Fibroblast of peridontal ligament (primary cell): Measurements from ENCODE around the gene RNF224.
"Not testable (repeated sequence)": the region's sequence is repeated elsewhere in the genome, so short reads cannot be mapped to it uniquely, and the experiment has no call there.

Experiments used
- DNase-seq: peaks from one replicate; pipeline ENCODE4 v3.0.0-alpha.2; 2010; ENCODE audit errors: extremely low read depth

RNF224 gene

DNA sequence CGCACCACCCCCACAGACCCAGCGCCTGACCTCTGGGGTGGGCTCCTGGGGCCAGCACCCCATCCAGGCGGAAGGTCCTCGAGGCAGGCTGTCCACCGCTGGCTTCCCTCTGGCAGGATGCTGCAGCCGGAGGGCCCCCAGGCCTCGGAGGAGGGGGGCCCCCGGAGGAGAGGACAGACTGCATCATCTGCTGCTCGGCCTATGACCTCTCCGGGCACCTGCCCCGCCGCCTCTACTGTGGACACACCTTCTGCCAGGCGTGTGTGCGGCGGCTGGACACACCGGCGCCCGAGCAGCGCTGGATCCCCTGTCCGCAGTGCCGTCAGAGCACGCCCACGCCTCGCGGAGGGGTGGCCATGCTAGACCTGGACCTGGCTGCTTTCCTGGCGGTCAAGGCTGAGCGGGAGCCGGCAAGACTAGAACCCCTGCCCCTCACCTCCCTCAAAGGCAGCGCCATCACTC, 1.2 kb downstream of the RNF224 start:
- DNase-seq: no peak

DNA sequence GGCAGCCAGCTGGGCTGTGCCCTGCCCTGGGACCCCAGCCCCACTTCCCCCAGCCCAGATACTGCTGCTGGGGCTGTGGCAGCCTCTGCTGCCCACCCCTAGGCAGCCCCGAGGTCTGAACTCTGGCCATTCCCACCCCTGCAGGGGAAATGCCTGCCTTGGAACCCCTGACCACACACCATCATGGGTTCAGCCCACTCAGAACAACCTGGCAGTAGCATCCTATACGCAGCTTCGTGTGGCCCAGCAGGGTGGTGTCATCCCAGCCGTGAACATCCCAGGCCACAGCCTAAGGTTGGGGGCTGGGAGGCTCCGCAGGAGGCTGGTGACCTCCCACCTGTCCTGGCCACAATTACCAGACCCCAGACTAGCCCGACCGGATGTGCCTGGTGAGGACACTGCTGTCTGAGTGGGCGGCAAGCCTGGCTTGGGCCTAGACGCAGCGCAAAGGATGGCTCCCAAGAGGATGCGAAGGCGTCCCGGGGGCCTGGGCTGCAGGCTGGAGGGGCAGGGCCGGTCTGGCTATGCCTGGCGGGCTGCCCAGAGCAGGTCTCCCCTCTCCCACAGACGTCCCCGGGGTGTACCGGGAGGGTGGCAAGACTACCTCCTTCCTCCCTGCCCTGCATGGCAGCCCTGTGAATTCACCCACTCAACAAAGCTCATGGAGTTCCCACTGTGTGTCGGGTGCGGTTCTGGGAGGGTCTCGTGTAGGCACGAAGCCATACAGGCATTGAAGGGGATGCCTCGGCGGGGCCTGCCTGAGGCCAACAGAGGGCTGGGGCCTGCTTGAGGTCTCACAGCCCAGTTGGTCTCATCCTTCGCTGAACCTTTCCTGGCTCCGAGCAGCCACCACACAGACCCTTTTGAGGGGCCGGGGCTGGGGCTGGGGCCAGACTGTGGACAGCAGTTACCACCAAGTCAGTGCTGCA, 1.9 kb downstream of the RNF224 start:
- no peak for DNase-seq

DNA sequence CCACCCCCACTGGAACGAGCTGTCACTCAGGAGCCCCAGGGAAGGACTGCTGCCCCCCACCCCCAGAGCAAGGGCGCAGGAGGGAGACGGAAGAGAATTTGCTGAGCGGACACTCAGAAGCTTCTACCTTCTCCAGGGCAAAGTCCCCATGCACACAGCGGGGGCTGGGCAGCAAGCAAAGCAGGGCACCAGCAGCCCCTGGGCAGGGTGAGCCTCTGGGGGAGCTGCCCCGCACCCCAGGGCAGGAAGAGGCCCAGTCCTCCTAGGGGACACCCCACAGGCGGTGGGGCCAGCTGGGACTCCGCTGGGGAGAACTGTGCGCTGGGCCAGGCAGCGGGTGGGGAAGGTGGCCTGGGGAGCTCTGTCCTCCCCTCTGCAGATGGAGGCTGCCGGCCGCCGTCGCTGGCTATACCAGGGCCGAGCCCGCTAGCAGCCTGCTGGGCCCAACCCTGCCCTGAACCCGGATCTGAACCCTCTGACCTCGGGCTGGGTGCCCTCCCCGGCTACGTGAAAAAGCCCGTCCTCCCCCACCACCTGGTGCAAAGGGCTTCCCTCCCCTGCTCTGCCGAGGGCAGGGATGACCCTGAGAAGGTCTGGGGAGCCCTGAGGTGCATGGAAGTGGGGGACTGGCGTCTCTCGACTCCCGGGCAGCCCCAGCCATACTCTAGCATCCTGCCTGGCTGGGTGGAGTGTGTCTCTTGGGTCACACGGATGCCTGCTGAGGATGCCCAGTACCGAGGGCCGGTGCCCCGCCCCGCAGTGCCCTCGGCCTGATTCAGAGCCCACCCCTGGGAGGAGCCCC, 2.8 kb downstream of the RNF224 start:
- DNase-seq: no peak

DNA sequence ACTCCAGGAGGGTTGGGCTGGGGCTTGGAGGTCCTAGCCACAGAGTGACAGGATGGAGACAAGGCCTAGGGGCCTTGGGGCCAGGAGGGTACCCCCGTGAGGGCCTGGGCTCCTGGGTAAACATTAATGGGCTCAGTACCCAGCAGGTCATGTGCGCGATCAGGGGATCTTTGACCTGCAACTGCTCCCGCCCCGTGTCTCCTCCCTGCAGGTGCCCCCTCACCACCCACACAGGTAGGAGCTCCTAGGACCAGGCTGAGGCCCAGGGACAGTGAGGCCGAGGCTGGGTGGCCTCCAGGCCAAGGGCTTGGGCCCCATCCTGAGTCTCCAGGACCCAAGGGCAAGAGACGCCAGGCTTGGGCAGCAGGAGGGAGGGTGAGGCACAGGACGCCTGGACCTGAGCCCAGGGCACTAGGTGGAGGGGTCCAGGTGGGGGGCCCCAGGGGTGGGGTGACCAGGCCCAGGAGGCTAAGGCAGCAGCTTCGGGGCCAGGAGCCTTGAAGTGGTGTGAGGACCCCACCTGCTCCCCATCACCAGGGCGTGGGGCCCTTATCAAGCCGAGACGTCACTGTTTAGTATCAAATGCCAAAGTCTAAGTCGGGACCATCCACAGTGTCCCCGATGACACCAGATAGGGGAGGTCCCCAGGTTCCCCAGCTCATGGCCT, 3.5 kb downstream of the RNF224 start, which contains the start of gene SLC34A3:
TSS of gene SLC34A3 (plus strand) at position 197 of the 667 bp plus-strand sequence. CDS start 802 bp downstream, outside the sequence.
- DNase-seq: no peak

DNA sequence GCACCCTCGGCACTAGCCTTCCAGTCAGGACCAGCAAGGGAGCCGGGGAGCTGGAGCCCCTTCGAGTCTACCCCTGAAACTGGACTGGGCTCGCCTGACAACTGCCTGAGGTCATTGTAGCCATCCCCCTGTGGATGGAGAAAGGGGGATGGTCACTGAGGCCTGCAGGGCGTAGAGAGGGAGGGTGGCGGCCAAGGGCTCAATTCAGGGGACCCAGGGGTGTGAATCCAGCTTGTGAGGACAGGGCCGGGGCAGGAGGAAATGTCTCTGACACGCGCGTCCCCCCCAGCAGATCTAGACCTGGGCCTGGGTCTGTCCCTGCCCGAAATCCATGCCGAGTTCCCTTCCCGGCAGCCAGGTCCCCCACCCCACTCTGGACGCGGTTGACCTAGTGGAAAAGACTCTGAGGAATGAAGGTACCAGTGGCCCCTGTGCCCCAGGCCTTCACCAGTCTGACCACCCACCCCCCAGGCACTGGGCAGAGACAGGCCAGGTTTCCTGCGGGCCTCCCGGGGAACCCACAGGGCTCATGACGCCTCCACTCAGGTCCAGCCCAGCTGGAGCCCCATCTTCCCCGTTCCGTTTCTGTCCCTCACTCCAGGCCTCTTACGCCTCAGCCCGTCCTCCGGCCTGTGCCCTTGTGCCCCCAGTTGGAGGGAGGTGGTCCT, 4.2 kb downstream of the RNF224 start:
- no peak for DNase-seq

DNA sequence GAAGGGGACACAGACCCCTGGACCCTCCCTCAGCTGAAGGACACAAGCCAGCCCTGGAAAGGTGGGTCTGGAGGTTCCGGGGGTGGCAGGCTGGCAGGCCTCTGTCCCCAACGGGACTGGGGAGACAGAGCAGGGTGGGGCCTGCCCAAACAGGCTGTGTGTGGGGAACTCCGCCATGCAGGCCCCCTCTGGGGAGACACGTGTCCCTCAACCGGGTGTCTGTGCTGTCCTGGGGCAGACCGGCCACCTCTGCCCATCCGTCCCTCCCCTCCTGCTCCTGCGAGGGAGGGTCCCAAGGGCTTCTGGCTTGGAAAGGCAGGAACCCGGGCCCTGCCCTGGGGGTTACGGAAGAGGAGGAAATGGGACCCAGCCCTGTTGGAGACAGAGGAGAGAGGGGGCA, 4.8 kb downstream of the RNF224 start:
- no peak for DNase-seq

DNA sequence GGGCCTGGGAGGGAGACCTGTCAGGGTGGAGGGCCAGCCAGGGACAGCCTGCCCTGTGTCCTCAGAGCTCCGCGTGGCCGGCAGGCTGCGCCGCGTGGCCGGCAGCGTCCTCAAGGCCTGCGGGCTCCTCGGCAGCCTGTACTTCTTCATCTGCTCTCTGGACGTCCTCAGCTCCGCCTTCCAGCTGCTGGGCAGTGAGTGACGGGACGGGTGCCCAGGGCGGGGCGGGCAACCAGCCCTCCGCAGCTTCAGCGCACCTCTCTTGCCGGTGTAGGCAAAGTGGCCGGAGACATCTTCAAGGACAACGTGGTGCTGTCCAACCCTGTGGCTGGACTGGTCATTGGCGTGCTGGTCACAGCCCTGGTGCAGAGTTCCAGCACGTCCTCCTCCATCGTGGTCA, 5.2 kb downstream of the RNF224 start:
- no peak for DNase-seq

DNA sequence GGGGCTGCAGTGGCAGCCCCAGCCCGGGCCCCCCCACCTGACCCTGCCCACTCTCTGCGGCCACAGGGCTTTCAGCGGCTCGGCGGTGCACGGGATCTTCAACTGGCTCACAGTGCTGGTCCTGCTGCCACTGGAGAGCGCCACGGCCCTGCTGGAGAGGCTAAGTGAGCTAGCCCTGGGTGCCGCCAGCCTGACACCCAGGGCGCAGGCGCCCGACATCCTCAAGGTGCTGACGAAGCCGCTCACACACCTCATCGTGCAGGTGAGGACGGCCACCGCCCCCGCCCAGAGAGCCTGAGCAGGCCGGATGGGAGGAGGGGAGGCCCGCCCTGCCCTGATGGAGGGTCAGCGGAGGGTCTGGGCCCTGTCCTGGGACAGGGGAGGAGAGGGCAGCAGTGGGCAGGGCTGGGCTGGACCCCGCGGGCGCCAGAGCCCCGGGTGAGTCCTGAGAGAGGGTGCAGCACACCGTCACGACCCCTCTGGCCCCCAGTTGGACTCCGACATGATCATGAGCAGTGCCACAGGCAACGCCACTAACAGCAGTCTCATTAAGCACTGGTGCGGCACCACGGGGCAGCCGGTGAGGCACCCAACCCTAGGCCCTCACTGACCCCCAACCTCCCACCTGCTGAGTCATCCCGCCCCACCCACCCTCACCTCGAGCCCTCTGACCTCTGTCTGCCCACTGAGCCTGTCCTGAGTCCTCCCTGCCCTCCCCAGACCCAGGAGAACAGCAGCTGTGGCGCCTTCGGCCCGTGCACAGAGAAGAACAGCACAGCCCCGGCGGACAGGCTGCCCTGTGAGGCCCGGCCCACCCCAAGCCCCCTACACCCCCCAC, 6.1 kb downstream of the RNF224 start:
- DNase-seq: no peak

DNA sequence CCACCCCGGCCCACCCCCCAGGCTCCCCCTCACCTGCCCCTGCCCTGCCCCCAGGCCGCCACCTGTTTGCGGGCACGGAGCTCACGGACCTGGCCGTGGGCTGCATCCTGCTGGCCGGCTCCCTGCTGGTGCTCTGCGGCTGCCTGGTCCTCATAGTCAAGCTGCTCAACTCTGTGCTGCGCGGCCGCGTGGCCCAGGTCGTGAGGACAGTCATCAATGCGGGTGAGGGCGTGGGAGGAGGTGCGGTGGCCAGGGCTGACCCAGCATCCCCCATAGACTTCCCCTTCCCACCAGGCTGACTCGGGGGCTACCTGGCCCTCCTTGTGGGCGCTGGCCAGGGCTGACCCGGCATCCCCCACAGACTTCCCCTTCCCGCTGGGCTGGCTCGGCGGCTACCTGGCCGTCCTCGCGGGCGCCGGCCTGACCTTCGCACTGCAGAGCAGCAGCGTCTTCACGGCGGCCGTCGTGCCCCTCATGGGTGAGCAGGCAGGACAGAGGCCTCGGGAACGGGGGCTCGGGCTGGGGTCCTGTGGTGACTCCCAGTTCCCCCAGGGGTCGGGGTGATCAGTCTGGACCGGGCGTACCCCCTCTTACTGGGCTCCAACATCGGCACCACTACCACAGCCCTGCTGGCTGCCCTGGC, 6.9 kb downstream of the RNF224 start:
- DNase-seq: no peak

DNA sequence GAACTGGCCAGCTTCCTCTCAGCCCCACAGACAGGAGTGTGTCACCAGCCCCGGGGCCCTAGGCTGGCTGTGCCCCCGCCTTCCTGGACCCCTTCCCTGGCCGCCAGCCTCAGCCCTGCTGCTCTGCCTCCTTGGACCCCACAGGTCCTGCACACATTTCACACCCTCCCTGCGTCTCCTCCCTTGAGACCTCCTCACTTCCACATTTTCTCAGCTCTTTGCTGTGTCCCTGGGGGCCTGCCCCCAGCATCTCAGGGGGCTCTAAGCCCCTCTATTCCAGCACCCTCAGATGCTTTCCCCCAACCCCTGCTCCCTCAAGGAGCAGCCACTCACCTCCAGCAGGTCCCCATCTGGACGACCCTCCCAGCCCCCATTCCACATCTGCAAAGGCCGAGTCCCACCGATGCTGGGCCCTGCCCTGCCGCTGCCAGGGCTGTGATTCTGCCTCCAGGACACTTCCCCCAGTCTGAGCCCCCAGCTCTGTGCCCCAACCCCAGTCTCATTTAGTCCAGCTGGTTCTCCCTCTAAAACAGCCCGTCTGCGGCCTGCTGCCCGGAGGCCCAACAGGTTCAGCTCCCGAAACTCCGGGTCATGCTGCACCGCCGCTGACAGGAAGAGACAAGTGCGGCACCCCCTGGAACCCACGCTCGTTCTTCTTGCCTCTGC, 7.6 kb downstream of the RNF224 start:
- no peak for DNase-seq

DNA sequence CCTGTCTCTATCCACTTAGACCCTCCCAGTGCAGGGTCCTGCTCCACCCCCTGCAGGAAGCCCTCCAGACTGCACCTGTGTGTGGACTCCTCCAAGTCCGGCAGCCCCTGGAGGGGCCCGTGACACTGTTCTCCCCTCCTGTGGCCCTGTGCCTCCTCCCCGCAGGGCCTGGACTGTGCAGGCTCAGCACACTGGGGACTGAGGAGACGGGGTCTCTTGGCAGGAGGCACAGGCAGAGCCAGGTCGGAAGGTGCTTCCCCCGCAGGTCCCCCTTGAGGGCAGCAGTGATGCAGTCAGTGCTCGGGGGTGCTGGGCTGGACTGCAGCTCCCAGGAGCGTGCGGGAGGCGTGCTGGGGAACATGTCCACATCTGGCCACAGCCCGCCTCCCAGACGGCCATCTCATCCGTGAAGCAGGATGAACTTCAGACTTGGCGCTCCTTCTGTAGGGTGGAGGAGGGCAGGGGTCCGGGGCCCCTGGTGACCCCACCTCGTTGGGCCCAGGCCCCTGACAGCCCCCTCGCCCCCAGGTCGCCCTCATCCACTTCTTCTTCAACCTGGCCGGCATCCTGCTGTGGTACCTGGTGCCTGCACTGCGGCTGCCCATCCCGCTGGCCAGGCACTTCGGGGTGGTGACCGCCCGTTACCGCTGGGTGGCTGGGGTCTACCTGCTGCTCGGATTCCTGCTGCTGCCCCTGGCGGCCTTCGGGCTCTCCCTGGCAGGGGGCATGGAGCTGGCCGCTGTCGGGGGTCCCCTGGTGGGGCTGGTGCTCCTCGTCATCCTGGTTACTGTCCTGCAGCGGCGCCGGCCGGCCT, 8.3 kb downstream of the RNF224 start:
- DNase-seq: no peak

DNA sequence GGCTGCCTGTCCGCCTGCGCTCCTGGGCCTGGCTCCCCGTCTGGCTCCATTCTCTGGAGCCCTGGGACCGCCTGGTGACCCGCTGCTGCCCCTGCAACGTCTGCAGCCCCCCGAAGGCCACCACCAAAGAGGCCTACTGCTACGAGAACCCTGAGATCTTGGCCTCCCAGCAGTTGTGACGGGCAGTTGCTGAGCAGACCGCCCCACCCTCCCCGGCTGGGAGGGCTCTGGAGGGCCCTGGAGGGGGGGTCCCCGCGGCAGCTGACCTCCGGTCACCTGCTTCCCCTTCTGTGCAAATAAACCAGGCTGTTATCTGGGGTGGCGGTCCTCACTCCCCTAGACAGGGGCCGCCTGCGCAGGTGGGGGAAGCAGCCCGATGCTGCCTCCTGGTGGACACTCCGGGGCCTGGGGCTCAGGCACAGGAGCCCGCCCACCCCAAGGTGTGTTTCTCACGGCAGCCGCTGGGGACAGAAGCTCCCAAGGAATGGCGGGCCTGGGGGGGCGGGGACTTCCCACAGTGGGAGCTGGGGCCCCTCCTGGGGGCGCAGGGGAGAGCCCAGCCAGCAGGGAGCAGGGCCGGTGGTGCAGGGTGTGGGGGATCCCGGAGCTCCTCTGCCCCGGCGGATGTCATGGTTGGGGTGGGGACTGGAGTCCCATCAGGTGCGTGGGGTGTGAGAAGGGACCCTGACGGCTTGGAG, 9.1 kb downstream of the RNF224 start:
- peak; percentile 53 for DNase-seq

DNA sequence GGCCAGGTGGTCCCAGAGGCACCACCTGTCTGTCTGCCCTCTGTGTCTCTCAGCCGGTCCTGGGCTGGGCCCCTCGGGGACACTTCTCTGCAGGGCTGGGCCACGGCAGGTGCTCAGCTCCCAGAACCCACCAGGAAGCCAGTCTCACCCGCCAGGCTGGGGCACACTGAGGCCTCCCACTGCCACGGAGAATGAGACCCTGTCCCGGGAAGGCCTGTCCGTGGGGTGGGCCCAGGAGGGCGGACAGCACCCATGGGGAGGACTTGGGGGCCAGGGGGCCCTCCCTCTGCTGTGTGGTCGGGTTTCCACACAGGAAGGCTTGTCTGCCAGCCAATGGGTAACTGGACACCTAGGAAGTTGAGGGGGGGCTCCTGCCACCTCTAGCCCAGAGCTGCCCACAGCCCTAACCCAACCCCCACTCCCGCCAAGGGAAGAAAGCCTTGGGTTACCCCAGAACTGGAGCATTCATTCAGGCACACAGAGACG, 9.7 kb downstream of the RNF224 start:
- no peak for DNase-seq

DNA sequence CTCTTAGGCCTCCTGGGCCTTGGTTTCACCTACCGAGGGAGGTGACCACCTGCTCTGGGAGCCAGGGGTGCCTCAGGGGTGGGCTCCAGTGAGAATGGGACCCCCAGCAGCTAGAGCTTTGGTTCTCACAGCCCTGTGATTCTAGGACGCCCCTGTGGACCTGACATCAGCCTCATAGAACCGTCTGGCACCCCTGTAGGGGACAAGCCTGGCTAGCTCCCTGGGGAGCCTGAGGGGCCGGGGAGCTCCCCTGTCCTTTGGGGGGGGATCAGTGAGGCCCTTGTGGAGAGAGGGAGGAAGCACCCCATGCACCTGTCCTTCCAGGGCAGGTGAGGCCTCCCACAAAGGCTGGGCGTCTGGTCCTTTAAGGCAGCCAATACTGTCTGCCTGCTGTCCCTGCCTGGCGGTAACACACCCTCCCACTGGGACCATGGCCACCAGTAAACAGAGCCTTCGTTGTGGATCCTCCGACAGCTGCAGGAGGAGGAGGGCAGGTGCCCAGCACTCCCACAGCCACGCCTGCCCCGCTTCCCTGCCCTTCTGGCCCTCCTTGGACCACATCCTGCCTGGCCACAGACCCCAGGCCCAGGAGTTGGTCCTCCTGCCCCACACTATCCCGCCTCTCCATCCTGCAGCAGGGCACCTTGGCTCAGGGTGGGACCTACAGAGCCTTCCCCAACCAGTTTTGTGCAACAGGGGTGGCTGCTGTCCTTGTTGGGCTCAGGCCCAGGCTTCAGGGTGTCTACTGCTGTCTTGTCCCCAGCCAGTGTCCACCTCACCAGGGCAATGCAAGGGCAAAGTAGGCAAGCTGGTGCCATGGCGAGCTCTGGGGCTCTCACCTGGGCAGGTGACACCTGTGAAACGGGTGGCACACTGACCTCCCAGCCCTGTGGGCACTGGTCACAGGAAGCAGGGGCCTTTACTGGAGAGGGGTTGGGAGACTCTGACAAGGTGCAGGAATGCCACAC, 10.7 kb downstream of the RNF224 start:
- no peak for DNase-seq

DNA sequence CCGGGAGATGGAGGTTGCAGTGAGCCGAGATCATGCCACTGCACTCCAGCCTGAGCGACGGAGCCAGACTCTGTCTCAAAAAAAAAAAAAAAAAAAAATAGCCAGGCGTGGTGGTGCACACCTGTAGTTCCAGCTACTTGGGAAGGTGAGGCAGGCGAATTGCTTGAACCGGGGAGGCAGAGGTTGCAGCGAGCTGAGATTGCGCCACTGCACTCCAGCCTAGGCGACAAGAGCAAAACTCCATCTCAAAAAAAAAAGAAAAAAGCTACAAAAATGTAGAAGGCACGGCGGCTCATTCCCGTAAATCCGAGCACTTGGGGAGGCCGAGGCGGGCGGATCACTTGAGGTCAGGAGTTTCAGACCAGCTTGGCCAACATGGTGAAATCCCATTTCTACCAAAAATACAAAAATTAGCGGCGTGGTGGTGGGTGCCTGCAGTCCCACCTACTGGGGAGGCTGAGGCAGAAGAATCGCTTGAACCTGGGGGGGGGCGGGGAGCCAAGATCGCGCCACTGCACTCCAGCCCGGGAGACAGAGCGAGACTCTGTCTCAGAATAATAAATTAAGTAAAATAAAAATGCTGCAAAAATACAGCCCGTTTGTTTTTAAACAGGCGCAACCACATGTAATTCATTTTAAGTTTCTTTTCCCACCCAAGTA, 12.4 kb downstream of the RNF224 start:
- not testable (repeated sequence) for DNase-seq

DNA sequence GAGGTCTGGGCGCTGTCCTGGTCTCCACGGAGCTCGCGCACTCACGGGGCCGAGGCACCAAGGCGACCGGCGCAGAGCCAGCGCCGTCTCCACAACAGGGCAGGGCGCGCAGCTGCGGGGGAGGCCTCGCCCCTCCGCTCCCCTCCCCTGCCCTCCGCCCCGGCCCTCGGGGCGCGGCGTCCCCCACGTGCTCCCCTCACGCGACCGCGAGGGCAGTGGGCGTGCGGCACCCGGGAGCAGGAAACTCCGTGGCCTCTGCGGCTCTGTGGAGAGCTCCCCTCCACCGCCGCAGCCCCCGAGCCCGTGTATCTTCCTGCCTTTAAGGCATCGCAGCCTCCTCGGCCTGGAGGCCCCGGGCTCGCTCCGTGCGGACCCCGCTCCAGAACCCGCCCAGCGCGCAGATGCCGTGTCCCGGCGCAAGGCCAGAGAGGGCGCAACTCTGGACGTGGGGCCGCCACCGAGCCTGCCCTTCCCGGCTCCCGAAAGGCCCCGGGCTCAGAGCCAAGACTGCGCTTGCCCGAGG, 13.1 kb downstream of the RNF224 start:
- peak; percentile 70 for DNase-seq
